Measurements from ENCODE around the gene IDH3B.

IDH3B gene

GRCh38 chr20:2706688-2707352 lies 42.8 kb upstream of the IDH3B start:
- no peak for DNase-seq (ENCODE audit: low read depth)
- TF ChIP-seq CTCF (IDR thresholded peaks at IDR 0.05; ENCODE audit: low read length, missing control alignments), result no peak
- no peak overlapping the region for H3K4me3 ChIP-seq (replicated peaks; ENCODE audit: low read depth, low read length)

GRCh38 chr20:2705931-2706645 lies 42.1 kb upstream of the IDH3B start:
- DNase-seq (ENCODE audit: low read depth), result no peak
- TF ChIP-seq CTCF (IDR thresholded peaks at IDR 0.05; ENCODE audit: low read length, missing control alignments), result no peak
- H3K4me3 ChIP-seq (replicated peaks; ENCODE audit: low read depth, low read length), result no peak overlapping the region

DNA sequence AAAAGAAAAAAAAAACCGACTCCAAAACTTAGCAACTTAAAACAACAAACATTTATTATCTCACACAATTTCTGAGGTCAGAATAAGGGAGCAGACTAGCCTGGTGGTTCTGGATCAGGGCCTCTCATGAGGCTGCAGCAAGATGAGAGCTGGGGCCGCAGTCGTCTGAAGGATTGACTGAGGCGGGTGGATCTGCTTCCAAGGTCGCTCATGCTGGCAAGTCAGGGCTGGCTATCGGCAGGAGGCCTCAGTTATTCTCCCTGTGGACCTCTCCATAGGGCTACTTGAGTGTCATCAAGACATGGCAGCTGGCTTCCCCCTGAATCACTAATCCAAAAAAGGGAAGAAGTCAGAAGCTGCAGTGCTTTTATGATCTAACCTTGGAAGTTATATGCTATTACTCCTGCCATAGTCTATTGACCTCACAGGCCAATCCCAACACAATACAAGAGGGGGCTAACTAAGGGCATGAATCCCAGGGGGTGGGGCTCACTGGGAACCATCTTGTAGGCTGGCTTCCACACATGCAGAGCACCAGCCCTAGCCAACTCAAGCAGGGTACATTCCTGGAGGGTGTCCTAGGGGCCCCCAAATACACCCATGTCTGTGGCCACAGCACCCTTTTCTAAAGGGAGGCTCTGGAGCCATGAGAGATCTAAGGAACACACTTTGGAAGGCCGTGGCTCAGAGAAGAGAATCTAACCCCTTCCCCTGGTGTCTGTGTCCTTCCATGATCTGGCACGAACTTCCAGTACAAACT lies 39.9 kb upstream of the IDH3B start:
- H3K4me3 ChIP-seq (replicated peaks; ENCODE audit: low read depth, low read length), result no peak overlapping the region
- no peak for TF ChIP-seq CTCF (IDR thresholded peaks at IDR 0.05; ENCODE audit: low read length, missing control alignments)
- DNase-seq (ENCODE audit: low read depth), result no peak

GRCh38 chr20:2701671-2702081 lies 37.7 kb upstream of the IDH3B start:
- DNase-seq (ENCODE audit: low read depth), result no peak
- no peak overlapping the region for H3K4me3 ChIP-seq (replicated peaks; ENCODE audit: low read depth, low read length)
- TF ChIP-seq CTCF (IDR thresholded peaks at IDR 0.05; ENCODE audit: low read length, missing control alignments), result no peak

DNA sequence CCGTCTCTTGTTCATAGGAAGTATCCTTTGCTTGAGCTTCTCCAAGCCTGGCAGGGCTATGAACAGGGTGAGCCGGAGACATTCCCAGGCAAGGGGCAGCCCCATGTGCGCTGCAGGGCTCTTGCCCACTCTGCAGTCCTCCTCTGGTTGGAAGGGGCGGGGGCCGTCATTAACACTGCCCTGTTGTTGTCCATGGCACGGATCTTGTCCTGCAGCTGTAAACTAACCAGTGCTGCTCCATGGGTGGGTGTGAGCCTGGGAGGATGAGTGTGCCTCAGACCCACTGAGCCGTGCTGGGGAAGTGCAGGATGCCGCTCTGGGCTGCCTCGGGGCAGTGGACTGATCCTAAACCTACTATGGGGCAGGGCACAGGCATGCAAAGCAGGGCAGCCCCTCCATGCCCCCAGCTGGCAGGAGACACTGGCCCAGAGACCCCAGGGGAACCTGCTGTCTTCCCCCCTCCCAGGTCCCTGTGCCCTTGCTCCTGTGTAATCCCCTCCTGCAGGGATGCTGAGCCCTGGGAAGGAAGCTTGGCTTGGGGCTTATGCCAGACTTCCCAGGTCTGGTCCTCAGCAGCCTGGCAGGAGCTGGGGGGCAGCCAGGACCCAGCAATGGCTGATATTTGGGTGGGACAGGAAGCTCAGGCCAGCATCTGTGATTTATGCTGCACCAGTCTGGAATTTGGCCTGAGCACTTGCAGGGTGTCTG lies 37.1 kb upstream of the IDH3B start:
- no peak for TF ChIP-seq CTCF (IDR thresholded peaks at IDR 0.05; ENCODE audit: low read length, missing control alignments)
- no peak overlapping the region for H3K4me3 ChIP-seq (replicated peaks; ENCODE audit: low read depth, low read length)
- DNase-seq (ENCODE audit: low read depth), result no peak

GRCh38 chr20:2699775-2700413 lies 35.9 kb upstream of the IDH3B start:
- no peak for TF ChIP-seq CTCF (IDR thresholded peaks at IDR 0.05; ENCODE audit: low read length, missing control alignments)
- DNase-seq (ENCODE audit: low read depth), result no peak
- no peak overlapping the region for H3K4me3 ChIP-seq (replicated peaks; ENCODE audit: low read depth, low read length)

Data from fibroblast of pulmonary artery (primary cell).